ENCODE measurements around the gene WASL.
A peak's percentile ranks its signal among the peaks of the same experiment; 100 is the strongest.
"Not testable (repeated sequence)": the region's sequence is repeated elsewhere in the genome, so short reads cannot be mapped to it uniquely, and the experiment has no call there.

Gene WASL

GRCh38 chr7:123780472-123780871 is 31.7 kb upstream of the WASL start:
- not testable (repeated sequence) for H3K4me3 Mint-ChIP-seq; H3K27ac Mint-ChIP-seq; H3K4me1 Mint-ChIP-seq; ATAC-seq; DNase-seq (ENCODE audit: low spot score in 2 of 2); H3K9me3 Mint-ChIP-seq; H3K36me3 Mint-ChIP-seq

- H3K9me3 Mint-ChIP-seq = no peaks in the 10 kb centered on the region
- no peak for DNase-seq (ENCODE audit: low spot score in 2 of 2)
- H3K27ac Mint-ChIP-seq = no peak overlapping the region
- no peak overlapping the region for H3K4me3 Mint-ChIP-seq
- no peaks in the 10 kb centered on the region for H3K36me3 Mint-ChIP-seq
- ATAC-seq = no peak
- H3K4me1 Mint-ChIP-seq = peaks cover 17% of the 10 kb centered on the region
Observed at GRCh38 chr7:123774496-123774895, 25.7 kb upstream of the WASL start.

GRCh38 chr7:123773481-123773880 is 24.7 kb upstream of the WASL start:
- no peak overlapping the region for H3K27ac Mint-ChIP-seq

GRCh38 chr7:123772652-123773051 is 23.8 kb upstream of the WASL start:
- Mint-ChIP-seq H3K4me1 (peaks cover 23% of the 10 kb centered on the region), H3K36me3 (no peaks in the 10 kb centered on the region)

More at GRCh38 chr7:123773481-123773880, 24.7 kb upstream of the WASL start:
- H3K36me3 Mint-ChIP-seq = no peaks in the 10 kb centered on the region
- H3K4me3 Mint-ChIP-seq = no peak overlapping the region
- H3K9me3 Mint-ChIP-seq = no peaks in the 10 kb centered on the region
- peaks cover 23% of the 10 kb centered on the region for H3K4me1 Mint-ChIP-seq
- no peak for ATAC-seq
- DNase-seq (ENCODE audit: low spot score in 2 of 2) = no peak

GRCh38 chr7:123771846-123772245 is 23.0 kb upstream of the WASL start:
- H3K4me1 Mint-ChIP-seq = peaks cover 23% of the 10 kb centered on the region
- H3K9me3 Mint-ChIP-seq = no peaks in the 10 kb centered on the region
- ATAC-seq (no peak), DNase-seq (ENCODE audit: low spot score in 2 of 2) (no peak)
- H3K27ac Mint-ChIP-seq = no peak overlapping the region
- H3K4me3 Mint-ChIP-seq = no peak overlapping the region
- no peaks in the 10 kb centered on the region for H3K36me3 Mint-ChIP-seq

More at GRCh38 chr7:123772652-123773051, 23.8 kb upstream of the WASL start:
- Mint-ChIP-seq H3K9me3 (no peaks in the 10 kb centered on the region), H3K4me3 (no peak overlapping the region), H3K27ac (no peak overlapping the region)
- ATAC-seq (no peak), DNase-seq (ENCODE audit: low spot score in 2 of 2) (no peak)

- no peak for ATAC-seq
- Mint-ChIP-seq H3K9me3 (no peaks in the 10 kb centered on the region), H3K36me3 (no peaks in the 10 kb centered on the region), H3K27ac (no peak overlapping the region), H3K4me3 (peak overlapping the region; percentile 35), H3K4me1 (peaks cover 23% of the 10 kb centered on the region)
- DNase-seq (ENCODE audit: low spot score in 2 of 2) = no peak
Observed at GRCh38 chr7:123771256-123771655, 22.5 kb upstream of the WASL start.

GRCh38 chr7:123770378-123770777 is 21.6 kb upstream of the WASL start:
- no peak overlapping the region for H3K27ac Mint-ChIP-seq
- no peaks in the 10 kb centered on the region for H3K9me3 Mint-ChIP-seq
- peak; percentile 100 for ATAC-seq
- peak in 1 of 2 donors; percentile 64 for DNase-seq (ENCODE audit: low spot score in 2 of 2)
- H3K36me3 Mint-ChIP-seq = no peaks in the 10 kb centered on the region
- H3K4me3 Mint-ChIP-seq = peak overlapping the region; percentile 35
- H3K4me1 Mint-ChIP-seq = peaks cover 23% of the 10 kb centered on the region

GRCh38 chr7:123769371-123769770 is 20.6 kb upstream of the WASL start:
- no peak overlapping the region for H3K27ac Mint-ChIP-seq
- DNase-seq (ENCODE audit: low spot score in 2 of 2) (no peak), ATAC-seq (no peak)
- H3K4me1 Mint-ChIP-seq = peaks cover 23% of the 10 kb centered on the region
- H3K9me3 Mint-ChIP-seq = no peaks in the 10 kb centered on the region
- H3K36me3 Mint-ChIP-seq = no peaks in the 10 kb centered on the region
- no peak overlapping the region for H3K4me3 Mint-ChIP-seq

- peaks cover 23% of the 10 kb centered on the region for H3K4me1 Mint-ChIP-seq
- no peak overlapping the region for H3K4me3 Mint-ChIP-seq
Observed at GRCh38 chr7:123768493-123768892, 19.7 kb upstream of the WASL start.

GRCh38 chr7:123763191-123763661 is 14.4 kb upstream of the WASL start:
- DNase-seq (ENCODE audit: low spot score in 2 of 2) = no peak
- H3K36me3 Mint-ChIP-seq = no peaks in the 10 kb centered on the region
- H3K4me3 Mint-ChIP-seq = no peak overlapping the region
- no peak overlapping the region for H3K27ac Mint-ChIP-seq
- H3K9me3 Mint-ChIP-seq = peaks cover 4% of the 10 kb centered on the region
- no peak for ATAC-seq
- H3K4me1 Mint-ChIP-seq = no peaks in the 10 kb centered on the region

More at GRCh38 chr7:123768493-123768892, 19.7 kb upstream of the WASL start:
- ATAC-seq = no peak
- H3K36me3 Mint-ChIP-seq = no peaks in the 10 kb centered on the region
- H3K27ac Mint-ChIP-seq = no peak overlapping the region
- no peak for DNase-seq (ENCODE audit: low spot score in 2 of 2)
- H3K9me3 Mint-ChIP-seq = peaks cover 4% of the 10 kb centered on the region

- Mint-ChIP-seq H3K27ac (no peak overlapping the region), H3K4me3 (no peak overlapping the region), H3K9me3 (peaks cover 4% of the 10 kb centered on the region), H3K4me1 (peaks cover 9% of the 10 kb centered on the region), H3K36me3 (no peaks in the 10 kb centered on the region)
- DNase-seq (ENCODE audit: low spot score in 2 of 2) = no peak
- ATAC-seq = no peak
Observed at GRCh38 chr7:123761729-123762128, 12.9 kb upstream of the WASL start.

GRCh38 chr7:123757095-123757494 is 8.3 kb upstream of the WASL start:
- H3K27ac Mint-ChIP-seq = no peak overlapping the region
- peak; percentile 50 for ATAC-seq
- H3K4me3 Mint-ChIP-seq = no peak overlapping the region
- H3K36me3 Mint-ChIP-seq = no peaks in the 10 kb centered on the region
- no peaks in the 10 kb centered on the region for H3K9me3 Mint-ChIP-seq
- peaks cover 9% of the 10 kb centered on the region for H3K4me1 Mint-ChIP-seq
- no peak for DNase-seq (ENCODE audit: low spot score in 2 of 2)

- Mint-ChIP-seq H3K9me3 (no peaks in the 10 kb centered on the region), H3K27ac (no peak overlapping the region), H3K4me1 (peaks cover 15% of the 10 kb centered on the region), H3K4me3 (no peak overlapping the region), H3K36me3 (no peaks in the 10 kb centered on the region)
- DNase-seq (ENCODE audit: low spot score in 2 of 2) (no peak), ATAC-seq (no peak)
Observed at GRCh38 chr7:123755338-123755737, 6.5 kb upstream of the WASL start.

GRCh38 chr7:123754271-123754871 is 5.6 kb upstream of the WASL start:
- H3K4me3 Mint-ChIP-seq = no peak overlapping the region
- ATAC-seq (no peak), DNase-seq (ENCODE audit: low spot score in 2 of 2) (no peak)
- no peak overlapping the region for H3K27ac Mint-ChIP-seq
- H3K9me3 Mint-ChIP-seq = no peaks in the 10 kb centered on the region
- peaks cover 4% of the 10 kb centered on the region for H3K36me3 Mint-ChIP-seq
- peaks cover 15% of the 10 kb centered on the region for H3K4me1 Mint-ChIP-seq

- DNase-seq (ENCODE audit: low spot score in 2 of 2) = no peak
- Mint-ChIP-seq H3K9me3 (no peaks in the 10 kb centered on the region), H3K27ac (no peak overlapping the region), H3K36me3 (peaks cover 14% of the 10 kb centered on the region), H3K4me3 (no peak overlapping the region), H3K4me1 (peaks cover 19% of the 10 kb centered on the region)
- ATAC-seq = no peak
Observed at GRCh38 chr7:123752534-123752933, 3.7 kb upstream of the WASL start.

- Mint-ChIP-seq H3K36me3 (peaks cover 21% of the 10 kb centered on the region), H3K27ac (no peak overlapping the region), H3K9me3 (no peaks in the 10 kb centered on the region), H3K4me1 (peaks cover 20% of the 10 kb centered on the region), H3K4me3 (no peak overlapping the region)
- DNase-seq (ENCODE audit: low spot score in 2 of 2) = no peak
- no peak for ATAC-seq
Observed at GRCh38 chr7:123751821-123752220, 3.0 kb upstream of the WASL start.
